GM12878 (cell line): ENCODE results near the gene NUP214.

Experiments used
- CREB1 ChIP-seq: IDR thresholded peaks from 2 replicates; pipeline ENCODE4 v1.6.1; 2012; ENCODE audit warnings: low read depth, mild to moderate bottlenecking, inconsistent platforms
- CTCF ChIP-seq, 3 experiments: IDR thresholded peaks in 2 of 3; conservative IDR thresholded peaks in 1 of 3; 2 replicates each; pipeline ENCODE4 v1.5.1; 2011; ENCODE audit warnings: low read depth in 3 of 3, low read length in 3 of 3, mild to moderate bottlenecking in 3 of 3, control low read depth in 2 of 3, moderate library complexity in 2 of 3, inconsistent platforms in 1 of 3, mixed read lengths in 1 of 3; ENCODE audit not compliant: control insufficient read depth in 2 of 3, insufficient read depth in 1 of 3; ENCODE audit errors: extremely low read depth in 1 of 3
- MYC ChIP-seq: IDR thresholded peaks from 2 replicates; pipeline ENCODE4 v1.6.1; 2011; ENCODE audit warnings: mild to moderate bottlenecking, low read length, moderate library complexity, inconsistent platforms; ENCODE audit not compliant: insufficient read depth, insufficient replicate concordance, insufficient read length, severe bottlenecking
- RB1 ChIP-seq: fragments of 450-650 bp; formaldehyde crosslinking; IDR thresholded peaks from 2 replicates; pipeline ENCODE4 v1.6.1; 2017; ENCODE audit warnings: mild to moderate bottlenecking, borderline replicate concordance
- SMC3 ChIP-seq: IDR thresholded peaks from 2 replicates; pipeline ENCODE4 v1.6.1; 2011; ENCODE audit warnings: low read length, improper control_type of control experiment, borderline replicate concordance
- SPI1 ChIP-seq: IDR thresholded peaks from 2 replicates; pipeline ENCODE4 v1.6.1; 2011; ENCODE audit warnings: low read depth, mild to moderate bottlenecking, low read length, moderate library complexity, borderline replicate concordance; ENCODE audit not compliant: insufficient read depth
- SUZ12 ChIP-seq: fragments of 200-600 bp; sonication (generic); IDR thresholded peaks from one replicate; pipeline ENCODE4 v1.6.1; 2018; ENCODE audit warnings: antibody characterized with exemption, mild to moderate bottlenecking; ENCODE audit not compliant: unreplicated experiment
- TCF7 ChIP-seq: IDR thresholded peaks from 2 replicates; pipeline ENCODE4 v1.6.1; 2014; ENCODE audit warnings: antibody characterized with exemption, borderline replicate concordance
- YBX1 ChIP-seq: fragments of 450-650 bp; IDR thresholded peaks from 2 replicates; pipeline ENCODE4 v1.6.1; 2016; ENCODE audit warnings: antibody characterized with exemption
- ZNF622 ChIP-seq: fragments of 450-650 bp; IDR thresholded peaks from 2 replicates; pipeline ENCODE4 v1.6.1; 2017; ENCODE audit warnings: mild to moderate bottlenecking, inconsistent platforms

GRCh38 chr9:131165523-131165922, 40.1 kb downstream of the NUP214 start:
- no peak for TF ChIP-seq CTCF (IDR thresholded peaks at IDR 0.05 in 2 of 3, conservative IDR thresholded peaks at IDR 0.05 in 1 of 3; ENCODE audit: control insufficient read depth in 2 of 3, extremely low read depth in 1 of 3, insufficient read depth in 1 of 3, low read depth in 3 of 3, low read length in 3 of 3)
- TF ChIP-seq SPI1 = no peak
- TF ChIP-seq RB1 = no peak
- no peak for TF ChIP-seq MYC
- no peak for TF ChIP-seq YBX1
- no peak for TF ChIP-seq CREB1
- TF ChIP-seq TCF7 = no peak
- TF ChIP-seq SUZ12 = no peak
- no peak for TF ChIP-seq SMC3
- no peak for TF ChIP-seq ZNF622
